Measurements from ENCODE around the gene LRRFIP1.

DNA sequence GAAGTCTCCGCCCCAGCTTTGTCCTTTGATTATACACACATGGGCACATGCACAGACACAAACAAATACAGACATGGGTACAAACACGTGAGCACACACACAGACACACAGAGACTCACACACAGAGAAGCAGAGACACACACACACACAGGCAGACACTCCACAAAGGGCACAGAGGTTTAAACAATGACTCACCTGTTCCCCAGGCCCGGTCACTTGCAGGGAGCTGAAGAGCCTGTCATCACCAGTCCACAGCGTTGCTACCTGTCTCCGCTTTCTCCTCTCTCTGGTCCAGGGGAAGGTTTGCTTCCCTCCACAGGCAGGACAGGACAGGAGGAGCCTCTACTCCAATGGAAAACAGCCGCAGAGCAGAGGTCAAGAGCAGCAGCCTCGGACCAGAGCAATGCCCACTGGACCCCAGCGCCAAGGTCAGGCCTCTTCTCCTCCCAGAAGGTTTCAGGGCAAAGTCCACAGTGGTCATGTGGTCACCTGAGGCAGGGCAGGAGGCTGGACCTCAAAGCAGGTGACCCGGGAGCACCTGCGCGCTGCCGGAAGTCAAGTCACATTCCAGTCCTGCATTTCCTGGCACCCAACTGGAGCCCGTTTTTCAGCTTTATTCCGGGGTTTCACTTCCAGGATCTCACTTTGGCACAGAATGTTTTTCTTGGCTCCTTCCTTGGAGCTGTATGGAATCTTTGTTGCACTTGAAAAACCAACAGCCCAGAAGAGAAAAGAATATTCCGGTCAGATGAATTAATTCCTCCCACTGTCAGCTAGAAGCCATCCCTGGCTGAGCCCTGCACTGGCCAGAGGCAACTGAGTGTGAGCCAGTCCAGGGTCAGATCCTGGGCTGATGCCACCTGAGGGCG lies 36.9 kb upstream of the LRRFIP1 start, which contains the start of gene RAB17:
- TF ChIP-seq CTCF (IDR thresholded peaks at IDR 0.05; ENCODE audit: low read depth, low read length) (no peak), EZH2phosphoT487 (IDR thresholded peaks at IDR 0.05; ENCODE audit: low read depth) (no peak)
